Endothelial cell of umbilical vein (primary cell): ENCODE data around the gene L3MBTL2. TPM values are rescaled to one million over a fixed set of nuclear protein-coding genes. Genes with fewer than 3 reads are reported as not detected.

ENCODE experiments used
- BruUV-seq: library from RNA; stranded (reverse); fragments of 400-500 nt; replicated peaks from 2 replicates; lab custom pipeline; 2021; lab: Mats Ljungman, UMichigan
- CTCF ChIA-PET: fragments of 300-600, 350-600 bp; sonication (Branson Sonifier 250); formaldehyde crosslinking; loops from one replicate; lab custom pipeline; 2021; ENCODE audit warnings: antibody characterized with exemption, inconsistent platforms; lab: Charles Lee
- POLR2A ChIA-PET: fragments of 300-600, 350-600 bp; sonication (Branson Sonifier 250); formaldehyde crosslinking; loops from one replicate; lab custom pipeline; 2021; ENCODE audit warnings: antibody characterized with exemption, inconsistent platforms; lab: Charles Lee
- DNase-seq: peaks from one replicate; pipeline ENCODE4 v3.0.0-alpha.2; 2011; ENCODE audit warnings: low read depth, low spot score
- FAIRE-seq: peaks from 2 replicates; lab custom pipeline; 2011; peaks lifted over from hg19 to GRCh38; lab: Jason Lieb, UNC
- H2AFZ ChIP-seq: 2 replicates; pipeline ENCODE4 v1.6.0; 2012; ENCODE audit warnings: low read depth, low read length, control low read depth, inconsistent platforms
- H3K27ac ChIP-seq: 2 replicates; pipeline ENCODE4 v1.5.1; 2011; ENCODE audit warnings: low read depth, mild to moderate bottlenecking, control low read depth, low read length, moderate library complexity; ENCODE audit not compliant: insufficient read depth
- H3K27me3 ChIP-seq, 2 experiments: 2 replicates each; pipeline versions ENCODE4 v1.6.0 to v1.6.1; 2011; ENCODE audit warnings: low read length in 2 of 2, mixed read lengths in 1 of 2; ENCODE audit not compliant: control insufficient read depth in 2 of 2, insufficient read depth in 2 of 2
- H3K36me3 ChIP-seq, 2 experiments: 2 replicates in 1 of 2; 3 replicates in 1 of 2; pipeline ENCODE4 v1.5.1; 2011; ENCODE audit warnings: low read length in 2 of 2, mild to moderate bottlenecking in 1 of 2, moderate library complexity in 1 of 2; ENCODE audit not compliant: control insufficient read depth in 2 of 2, insufficient read depth in 2 of 2; ENCODE audit errors: extremely low read depth in 1 of 2
- H3K4me1 ChIP-seq: 3 replicates; pipeline ENCODE4 v1.5.1; 2011; ENCODE audit warnings: mild to moderate bottlenecking, low read length; ENCODE audit not compliant: control insufficient read depth, insufficient read depth; ENCODE audit errors: extremely low read depth
- H3K4me2 ChIP-seq: 2 replicates; pipeline ENCODE4 v1.6.1; 2011; ENCODE audit warnings: low read length, control low read depth, mixed read lengths; ENCODE audit not compliant: insufficient read depth
- H3K4me3 ChIP-seq, 3 experiments: fragments of 200-600 bp in 1 of 3; sonication (generic), shearing (Covaris generic) in 1 of 3; replicated peaks in 1 of 3; 2 replicates each; pipeline ENCODE4 v1.5.1; 2011 to 2016; ENCODE audit warnings: control low read depth in 3 of 3, low read length in 3 of 3, mild to moderate bottlenecking in 2 of 3, inconsistent platforms in 1 of 3, low read depth in 1 of 3, moderate library complexity in 1 of 3; ENCODE audit not compliant: insufficient read depth in 1 of 3
- H3K79me2 ChIP-seq: 2 replicates; pipeline ENCODE4 v1.6.0; 2012; ENCODE audit warnings: low read length, inconsistent platforms; ENCODE audit not compliant: control insufficient read depth, insufficient read depth
- H3K9ac ChIP-seq: replicated peaks from 2 replicates; pipeline ENCODE3; 2011; ENCODE audit warnings: low read length, control low read depth; ENCODE audit not compliant: insufficient read depth; ENCODE audit errors: extremely low read depth
- H3K9me1 ChIP-seq: replicated peaks from 3 replicates; pipeline ENCODE4 v1.6.0; 2011; ENCODE audit warnings: mild to moderate bottlenecking, low read length; ENCODE audit not compliant: control insufficient read depth, insufficient read depth; ENCODE audit errors: extremely low read depth
- H3K9me3 ChIP-seq: replicated peaks from 2 replicates; pipeline ENCODE4 v1.5.1; 2012; ENCODE audit warnings: low read length, inconsistent platforms; ENCODE audit not compliant: control insufficient read depth, insufficient read depth
- H4K20me1 ChIP-seq: replicated peaks from 2 replicates; pipeline ENCODE3; 2011; ENCODE audit warnings: mild to moderate bottlenecking, low read length; ENCODE audit not compliant: control insufficient read depth, insufficient read depth; ENCODE audit errors: extremely low read depth
- CTCF ChIP-seq, 2 donors: IDR thresholded peaks; 1 replicate in 1 of 2; 2 replicates in 1 of 2; pipeline ENCODE4 v1.5.1; 2011; ENCODE audit warnings: low read length in 2 of 2, mild to moderate bottlenecking in 2 of 2, moderate library complexity in 2 of 2, control low read depth in 1 of 2, inconsistent platforms in 1 of 2, low read depth in 1 of 2; ENCODE audit not compliant: insufficient read depth in 1 of 2; ENCODE audit errors: extremely low read depth in 1 of 2
- EZH2 ChIP-seq: IDR thresholded peaks from 2 replicates; pipeline ENCODE4 v1.6.1; 2012; ENCODE audit warnings: borderline replicate concordance, low read depth, mild to moderate bottlenecking, moderate library complexity, low read length, inconsistent platforms; ENCODE audit not compliant: severe bottlenecking
- FOS ChIP-seq: IDR thresholded peaks from 2 replicates; pipeline ENCODE4 v1.6.1; 2011; ENCODE audit warnings: mild to moderate bottlenecking, low read length, moderate library complexity, borderline replicate concordance; ENCODE audit not compliant: insufficient read depth
- GATA2 ChIP-seq: IDR thresholded peaks from 2 replicates; pipeline ENCODE4 v1.7.0; 2011; ENCODE audit warnings: low read depth, mild to moderate bottlenecking, moderate library complexity, mixed read lengths, low read length; ENCODE audit not compliant: insufficient read length, insufficient read depth
- JUN ChIP-seq: IDR thresholded peaks from 2 replicates; pipeline ENCODE4 v1.6.1; 2011; ENCODE audit warnings: borderline replicate concordance, low read depth; ENCODE audit not compliant: insufficient read length, insufficient read depth
- MAX ChIP-seq: IDR thresholded peaks from 2 replicates; pipeline ENCODE4 v1.6.1; 2011; ENCODE audit not compliant: insufficient read depth, insufficient read length
- MYC ChIP-seq: IDR thresholded peaks from one replicate; pipeline ENCODE4 v1.6.1; 2011; ENCODE audit warnings: mild to moderate bottlenecking, low read depth, low read length
- POLR2A ChIP-seq: IDR thresholded peaks from 2 replicates; pipeline ENCODE4 v1.6.1; 2012; ENCODE audit warnings: low read depth, mild to moderate bottlenecking, control low read depth, low read length
- POLR2AphosphoS5 ChIP-seq: IDR thresholded peaks from 2 replicates; pipeline ENCODE4 v1.6.1; 2012; ENCODE audit warnings: low read depth, mild to moderate bottlenecking, control low read depth, low read length, moderate library complexity; ENCODE audit not compliant: insufficient read depth
- dilution Hi-C: fragments of 300-500 bp; cut with MboI; formaldehyde crosslinking; loops from one replicate; pipeline ENCODE4 v1.15.0; 2019; ENCODE audit warnings: low sequenced_read_pairs; ENCODE audit not compliant: extremely low pct_ligation_motif_present
- intact Hi-C: fragments of 100-400 bp; cut with micrococcal nuclease; formaldehyde crosslinking; loops from one replicate; pipeline ENCODE4 v1.10.0; 2022
- polyA plus RNA-seq, 4 experiments: library from polyadenylated mRNA; depleted of rRNA in 3 of 4; stranded (reverse) in 3 of 4; unstranded in 1 of 4; fragments of >200 nt; gene quantifications; 2 replicates each; pipeline versions ENCODE4 v1.2.1 to v1.2.3, GENCODE V29; 2011 to 2012; ENCODE audit warnings: missing spikeins in 1 of 4
- total RNA-seq: library from RNA; stranded (reverse); gene quantifications from 2 replicates; pipeline ENCODE4 v1.2.3, GENCODE V29; 2021

L3MBTL2 gene
- total and polyA plus RNA-seq, 2 donors (not counting 3 experiments of a cell fraction or from before 2014, with no cell fraction given): 28.2 to 34.9 TPM

GRCh38 chr22:41201141-41201540 is 4.0 kb upstream of the L3MBTL2 start:
- H3K36me3 ChIP-seq: no peaks in the 10 kb centered on the region
- dilution Hi-C loops (no loop called here), intact Hi-C loops (no loop called here)
- no TSS peak for BruUV-seq
- no peak overlapping the region for H3K27ac ChIP-seq
- H3K9me3 ChIP-seq: no peaks in the 10 kb centered on the region
- TF ChIP-seq CTCF (IDR thresholded peaks at IDR 0.05; ENCODE audit: extremely low read depth in 1 of 2, insufficient read depth in 1 of 2, low read depth in 1 of 2, low read length in 2 of 2) (no peak), MYC (no peak), JUN (no peak), POLR2AphosphoS5 (no peak), POLR2A (no peak), MAX (no peak), FOS (no peak), EZH2 (no peak), GATA2 (no peak)
- no peak overlapping the region for H2AFZ ChIP-seq
- H4K20me1 ChIP-seq: no peaks in the 10 kb centered on the region
- DNase-seq (no peak), FAIRE-seq (no peak)
- H3K4me2 ChIP-seq: no peak overlapping the region
- CTCF ChIA-PET: no interaction called here
- H3K4me3 ChIP-seq: no peak overlapping the region
- H3K9me1 ChIP-seq: no peaks in the 10 kb centered on the region
- POLR2A ChIA-PET: no interaction called here
- no peaks in the 10 kb centered on the region for H3K27me3 ChIP-seq
- H3K9ac ChIP-seq: no peak overlapping the region
- H3K4me1 ChIP-seq: peaks cover 10% of the 10 kb centered on the region
- peaks cover 9% of the 10 kb centered on the region for H3K79me2 ChIP-seq
